Measurements from ENCODE around the gene TBKBP1.
A peak's percentile ranks its signal among the peaks of the same experiment; 100 is the strongest.

The TBKBP1 gene, protein sequence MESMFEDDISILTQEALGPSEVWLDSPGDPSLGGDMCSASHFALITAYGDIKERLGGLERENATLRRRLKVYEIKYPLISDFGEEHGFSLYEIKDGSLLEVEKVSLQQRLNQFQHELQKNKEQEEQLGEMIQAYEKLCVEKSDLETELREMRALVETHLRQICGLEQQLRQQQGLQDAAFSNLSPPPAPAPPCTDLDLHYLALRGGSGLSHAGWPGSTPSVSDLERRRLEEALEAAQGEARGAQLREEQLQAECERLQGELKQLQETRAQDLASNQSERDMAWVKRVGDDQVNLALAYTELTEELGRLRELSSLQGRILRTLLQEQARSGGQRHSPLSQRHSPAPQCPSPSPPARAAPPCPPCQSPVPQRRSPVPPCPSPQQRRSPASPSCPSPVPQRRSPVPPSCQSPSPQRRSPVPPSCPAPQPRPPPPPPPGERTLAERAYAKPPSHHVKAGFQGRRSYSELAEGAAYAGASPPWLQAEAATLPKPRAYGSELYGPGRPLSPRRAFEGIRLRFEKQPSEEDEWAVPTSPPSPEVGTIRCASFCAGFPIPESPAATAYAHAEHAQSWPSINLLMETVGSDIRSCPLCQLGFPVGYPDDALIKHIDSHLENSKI
- long read RNA-seq, partial matches to known transcripts, result 0 of 2 reads
- long read RNA-seq, other reads (novel, unspliced or antisense), result 2 of 2 reads

DNA sequence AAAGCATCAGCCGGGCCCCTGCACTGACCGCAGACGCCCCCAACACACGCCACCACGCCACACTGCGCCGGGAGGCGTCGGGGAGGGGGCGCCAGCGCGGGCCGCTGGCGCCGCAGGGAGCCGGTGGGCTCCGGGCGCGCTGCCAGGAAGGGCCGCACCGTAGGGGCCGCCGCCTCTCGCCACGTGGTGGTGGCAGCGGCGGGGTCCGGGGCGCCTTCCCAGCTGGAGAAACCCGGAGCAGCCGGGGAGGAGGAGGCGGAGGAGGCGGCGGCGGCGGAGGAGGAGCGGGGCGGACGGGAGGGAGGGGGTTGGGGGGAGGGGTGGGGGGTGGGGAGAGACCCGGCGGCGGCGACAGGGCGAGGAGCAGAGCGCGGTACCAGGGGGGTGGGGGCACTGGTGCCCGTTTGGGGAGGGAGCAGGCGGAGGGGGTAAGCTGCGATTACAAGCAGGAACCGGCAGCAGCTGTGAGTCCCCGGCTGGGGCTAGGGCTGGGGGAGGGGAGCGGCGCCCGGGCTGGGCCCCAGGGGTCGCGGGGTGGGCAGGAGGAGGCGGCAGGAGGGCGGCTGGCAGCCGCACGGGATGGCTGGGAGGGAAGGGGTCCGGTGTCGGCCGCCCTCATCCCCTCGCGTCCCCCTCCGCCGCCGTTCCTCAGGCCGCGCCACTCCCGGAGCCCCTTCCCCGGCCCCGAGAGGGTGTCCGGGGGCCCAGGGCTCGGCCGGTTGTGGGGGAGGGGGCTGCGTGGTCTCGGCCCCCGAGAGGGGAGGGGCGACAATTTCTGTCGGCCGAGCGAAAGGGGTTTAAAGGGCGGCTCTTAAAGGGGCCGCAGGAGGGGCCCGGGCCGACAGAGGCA is at the start of gene TBKBP1:
TSS of gene TBKBP1 (plus strand) at position 431 of the 850 bp plus-strand sequence. CDS start 1,952 bp downstream, outside the sequence.
- DNase-seq (ENCODE audit: low read depth in 1 of 2, low spot score in 1 of 2), result peak; percentile 79 to 81
- Histone ChIP-seq H3K27me3 (ENCODE audit: insufficient read depth, poor library complexity, severe bottlenecking) (no peaks in the 10 kb centered on the region), H3K4me3 (replicated peaks; ENCODE audit: insufficient read depth, low read length) (peak within 1 kb of the TSS; percentile 71), H3K27ac (replicated peaks) (peak within 1 kb of the TSS; percentile 90)
- TF ChIP-seq GABPA (IDR thresholded peaks at IDR 0.05; ENCODE audit: low read depth) (no peak), POLR2AphosphoS5 (IDR thresholded peaks at IDR 0.05; ENCODE audit: low read depth) (no peak; the same call in 1 of the 2 replicates), SPI1 (IDR thresholded peaks at IDR 0.05; ENCODE audit: borderline replicate concordance, low read depth) (no peak)
- TF ChIP-seq, protein P1, sequence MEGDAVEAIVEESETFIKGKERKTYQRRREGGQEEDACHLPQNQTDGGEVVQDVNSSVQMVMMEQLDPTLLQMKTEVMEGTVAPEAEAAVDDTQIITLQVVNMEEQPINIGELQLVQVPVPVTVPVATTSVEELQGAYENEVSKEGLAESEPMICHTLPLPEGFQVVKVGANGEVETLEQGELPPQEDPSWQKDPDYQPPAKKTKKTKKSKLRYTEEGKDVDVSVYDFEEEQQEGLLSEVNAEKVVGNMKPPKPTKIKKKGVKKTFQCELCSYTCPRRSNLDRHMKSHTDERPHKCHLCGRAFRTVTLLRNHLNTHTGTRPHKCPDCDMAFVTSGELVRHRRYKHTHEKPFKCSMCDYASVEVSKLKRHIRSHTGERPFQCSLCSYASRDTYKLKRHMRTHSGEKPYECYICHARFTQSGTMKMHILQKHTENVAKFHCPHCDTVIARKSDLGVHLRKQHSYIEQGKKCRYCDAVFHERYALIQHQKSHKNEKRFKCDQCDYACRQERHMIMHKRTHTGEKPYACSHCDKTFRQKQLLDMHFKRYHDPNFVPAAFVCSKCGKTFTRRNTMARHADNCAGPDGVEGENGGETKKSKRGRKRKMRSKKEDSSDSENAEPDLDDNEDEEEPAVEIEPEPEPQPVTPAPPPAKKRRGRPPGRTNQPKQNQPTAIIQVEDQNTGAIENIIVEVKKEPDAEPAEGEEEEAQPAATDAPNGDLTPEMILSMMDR (IDR thresholded peaks at IDR 0.05; ENCODE audit: insufficient read depth, low read length), result no peak
- TF ChIP-seq, protein P2, sequence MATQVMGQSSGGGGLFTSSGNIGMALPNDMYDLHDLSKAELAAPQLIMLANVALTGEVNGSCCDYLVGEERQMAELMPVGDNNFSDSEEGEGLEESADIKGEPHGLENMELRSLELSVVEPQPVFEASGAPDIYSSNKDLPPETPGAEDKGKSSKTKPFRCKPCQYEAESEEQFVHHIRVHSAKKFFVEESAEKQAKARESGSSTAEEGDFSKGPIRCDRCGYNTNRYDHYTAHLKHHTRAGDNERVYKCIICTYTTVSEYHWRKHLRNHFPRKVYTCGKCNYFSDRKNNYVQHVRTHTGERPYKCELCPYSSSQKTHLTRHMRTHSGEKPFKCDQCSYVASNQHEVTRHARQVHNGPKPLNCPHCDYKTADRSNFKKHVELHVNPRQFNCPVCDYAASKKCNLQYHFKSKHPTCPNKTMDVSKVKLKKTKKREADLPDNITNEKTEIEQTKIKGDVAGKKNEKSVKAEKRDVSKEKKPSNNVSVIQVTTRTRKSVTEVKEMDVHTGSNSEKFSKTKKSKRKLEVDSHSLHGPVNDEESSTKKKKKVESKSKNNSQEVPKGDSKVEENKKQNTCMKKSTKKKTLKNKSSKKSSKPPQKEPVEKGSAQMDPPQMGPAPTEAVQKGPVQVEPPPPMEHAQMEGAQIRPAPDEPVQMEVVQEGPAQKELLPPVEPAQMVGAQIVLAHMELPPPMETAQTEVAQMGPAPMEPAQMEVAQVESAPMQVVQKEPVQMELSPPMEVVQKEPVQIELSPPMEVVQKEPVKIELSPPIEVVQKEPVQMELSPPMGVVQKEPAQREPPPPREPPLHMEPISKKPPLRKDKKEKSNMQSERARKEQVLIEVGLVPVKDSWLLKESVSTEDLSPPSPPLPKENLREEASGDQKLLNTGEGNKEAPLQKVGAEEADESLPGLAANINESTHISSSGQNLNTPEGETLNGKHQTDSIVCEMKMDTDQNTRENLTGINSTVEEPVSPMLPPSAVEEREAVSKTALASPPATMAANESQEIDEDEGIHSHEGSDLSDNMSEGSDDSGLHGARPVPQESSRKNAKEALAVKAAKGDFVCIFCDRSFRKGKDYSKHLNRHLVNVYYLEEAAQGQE (IDR thresholded peaks at IDR 0.05; ENCODE audit: insufficient replicate concordance, low read depth), result no peak

DNA sequence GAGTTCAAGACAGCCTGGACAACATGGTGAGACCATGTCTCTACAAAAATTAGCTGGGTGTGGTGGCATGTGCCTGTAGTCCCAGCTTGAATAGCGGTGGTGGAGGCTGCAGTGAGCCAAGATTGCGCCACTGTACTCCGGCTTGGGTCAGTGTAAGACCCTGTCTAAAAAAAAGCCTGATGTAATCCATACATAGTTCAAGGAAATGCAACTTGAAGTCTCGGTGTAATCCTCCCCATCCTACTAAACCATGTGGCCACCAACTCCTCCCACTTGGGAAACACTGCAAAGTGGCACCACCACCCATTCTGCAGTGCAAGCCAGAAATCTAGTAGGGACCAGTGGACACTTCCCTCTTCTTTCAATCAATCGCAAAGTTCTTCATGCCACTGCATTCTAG is 49.6 kb upstream of the TBKBP1 start:
- Histone ChIP-seq H3K27me3 (ENCODE audit: insufficient read depth, poor library complexity, severe bottlenecking) (no peaks in the 10 kb centered on the region), H3K4me3 (replicated peaks; ENCODE audit: insufficient read depth, low read length) (no peak overlapping the region), H3K27ac (replicated peaks) (no peak overlapping the region)
- no peak for TF ChIP-seq SPI1 (IDR thresholded peaks at IDR 0.05; ENCODE audit: borderline replicate concordance, low read depth)
- peak in 1 of 2 experiments; percentile 54 for DNase-seq (ENCODE audit: low read depth in 1 of 2, low spot score in 1 of 2)

DNA sequence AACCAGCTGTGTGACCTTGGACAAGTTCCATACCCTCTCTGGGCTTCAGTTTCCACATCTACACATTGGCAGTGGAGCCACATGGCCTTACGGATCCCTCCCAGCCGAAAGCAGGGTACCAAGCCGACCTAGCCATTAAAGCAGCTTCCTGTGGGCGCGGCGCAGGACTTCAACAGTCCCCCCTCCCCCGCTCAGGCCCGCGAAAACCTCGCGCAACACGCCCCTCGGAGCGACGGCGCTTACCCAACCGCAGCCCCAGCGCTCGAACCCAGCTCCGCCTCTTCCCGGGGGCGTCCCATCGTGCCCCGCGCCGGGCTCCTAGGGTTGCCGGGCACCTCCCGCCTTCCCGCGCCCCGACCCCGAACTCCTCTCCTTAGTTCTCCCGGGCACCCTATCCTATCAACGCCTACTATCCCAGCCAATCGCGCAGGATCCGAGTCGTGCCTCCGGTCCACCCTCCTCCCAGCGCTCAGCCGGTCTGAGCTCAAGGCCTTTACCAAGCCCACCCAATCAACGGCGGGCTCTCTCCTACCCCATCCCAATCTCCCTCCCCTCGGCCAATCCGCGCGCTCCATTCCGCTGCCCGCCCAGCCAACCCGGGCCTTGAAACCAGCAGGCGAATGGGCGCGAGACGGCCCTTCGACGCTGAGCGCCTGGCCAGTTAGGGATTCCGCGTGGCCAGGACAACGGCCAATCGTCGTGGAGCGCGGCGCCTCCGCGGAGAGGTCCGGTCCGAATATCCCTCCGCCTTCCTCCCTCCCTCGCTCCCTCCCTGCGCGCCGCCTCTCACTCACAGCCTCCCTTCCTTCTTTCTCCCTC is 44.6 kb upstream of the TBKBP1 start, which contains the start of gene KPNB1:
TSS of gene KPNB1 (plus strand) at position 767 of the 819 bp plus-strand sequence. CDS start 326 bp downstream, outside the sequence.
- peak within 1 kb of the TSS; percentile 90 for H3K27ac ChIP-seq (replicated peaks)
- no peaks in the 10 kb centered on the region for H3K27me3 ChIP-seq (ENCODE audit: insufficient read depth, poor library complexity, severe bottlenecking)
- DNase-seq (ENCODE audit: low read depth in 1 of 2, low spot score in 1 of 2), result peak; percentile 100
- TF ChIP-seq POLR2AphosphoS5 (IDR thresholded peaks at IDR 0.05; ENCODE audit: low read depth) (peak; percentile 83), GABPA (IDR thresholded peaks at IDR 0.05; ENCODE audit: low read depth) (no peak), SPI1 (IDR thresholded peaks at IDR 0.05; ENCODE audit: borderline replicate concordance, low read depth) (peak; percentile 62; the same call in 1 of the 2 replicates)
- TF ChIP-seq, protein P2 (IDR thresholded peaks at IDR 0.05; ENCODE audit: insufficient replicate concordance, low read depth), result peak; percentile 64
- TF ChIP-seq, protein P1 (IDR thresholded peaks at IDR 0.05; ENCODE audit: insufficient read depth, low read length), result no peak
- peak within 1 kb of the TSS; percentile 77 for H3K4me3 ChIP-seq (replicated peaks; ENCODE audit: insufficient read depth, low read length)

Measured in HL-60 (cell line).